Measurements from ENCODE around the gene ZDHHC20.

- no peak for TF ChIP-seq MAX (IDR thresholded peaks at IDR 0.05; ENCODE audit: low read depth)
- TF ChIP-seq RAD21 (IDR thresholded peaks at IDR 0.05; ENCODE audit: low read length) = no peak
- no peak for TF ChIP-seq CTCF (IDR thresholded peaks at IDR 0.05)
- TF ChIP-seq YY1 (IDR thresholded peaks at IDR 0.05; ENCODE audit: low read depth) = no peak
- no peak for TF ChIP-seq EP300 (IDR thresholded peaks at IDR 0.05; ENCODE audit: borderline replicate concordance in 1 of 2, low read depth in 1 of 2, low read length in 1 of 2)
- no peak for TF ChIP-seq USF1 (IDR thresholded peaks at IDR 0.05; ENCODE audit: borderline replicate concordance, low read depth)
These were observed 24.5 kb downstream of the ZDHHC20 start for GRCh38 chr13:21434588-21434987.
